Measurements from ENCODE around the gene SHKBP1. TPM values are rescaled to one million over a fixed set of nuclear protein-coding genes. Genes with fewer than 3 reads are reported as not detected.

SHKBP1 gene
- total and polyA plus RNA-seq, 2 of the 8 experiments (the other 6 are each of a cell fraction or from before 2014, with no cell fraction given), result 74.6 to 98.8 TPM

GRCh38 chr19:40583283-40583682 is 6.6 kb downstream of the SHKBP1 start:
- no peak overlapping the region for H2AFZ ChIP-seq (ENCODE audit: low read length)
- H3K79me1 ChIP-seq (ENCODE audit: low read depth, low read length), result no peaks in the 10 kb centered on the region
- no peak overlapping the region for H3K4me3 ChIP-seq (ENCODE audit: extremely low read depth in 1 of 4, insufficient read depth in 2 of 4, low read depth in 3 of 4, low read length in 4 of 4)
- H3K9me3 ChIP-seq (ENCODE audit: insufficient read depth in 2 of 2, low read depth in 1 of 2, low read length in 1 of 2), result no peaks in the 10 kb centered on the region
- H4K91ac ChIP-seq (replicated peaks; ENCODE audit: insufficient read length, low read length), result no peak overlapping the region
- no peak overlapping the region for H2BK120ac ChIP-seq (replicated peaks; ENCODE audit: low read depth, low read length)
- H3K18ac ChIP-seq (ENCODE audit: extremely low read depth, low read length), result no peak overlapping the region
- CTCF ChIA-PET (ENCODE audit: partially characterized antibody), result interaction anchor here (0.6 to 2.0 kb wide), 7 partner anchors 9 to 66 kb away, joined by 3 to 10 read pairs (median 3); no protein-coding TSS in a partner anchor
- POLR2A ChIA-PET (ENCODE audit: partially characterized antibody), result interaction anchor here (0.8 kb wide), 1 partner anchor 34 kb away, joined by 3 read pairs; no protein-coding TSS in a partner anchor
- H2BK12ac ChIP-seq (ENCODE audit: low read depth, low read length), result no peak overlapping the region
- DNase-seq (ENCODE audit: low read depth in 1 of 2, low spot score in 2 of 2) (no peak), FAIRE-seq (no peak)
- H4K20me1 ChIP-seq (replicated peaks in 1 of 2; ENCODE audit: control insufficient read depth in 1 of 2, insufficient read depth in 2 of 2, low read length in 2 of 2), result peaks cover 0 to 7% of the 10 kb centered on the region in 2 experiments
- no peaks in the 10 kb centered on the region for H3K79me2 ChIP-seq (ENCODE audit: control insufficient read depth in 1 of 2, insufficient read depth in 2 of 2, low read length in 2 of 2)
- H3K36me3 ChIP-seq (ENCODE audit: control insufficient read depth in 2 of 4, insufficient read depth in 4 of 4, low read length in 3 of 4), result peaks cover 4 to 40% (median 23%) of the 10 kb centered on the region in 4 experiments; a peak in 7 of 8 replicates
- H2AK5ac ChIP-seq (ENCODE audit: low read depth, low read length), result no peak overlapping the region
- no peak overlapping the region for H3K4ac ChIP-seq (replicated peaks; ENCODE audit: insufficient read length, low read depth, low read length)
- no peak overlapping the region for H3K9ac ChIP-seq (replicated peaks in 1 of 4; ENCODE audit: extremely low read depth in 1 of 4, low read depth in 3 of 4, low read length in 3 of 4)
- no peak overlapping the region for H4K5ac ChIP-seq (ENCODE audit: insufficient read length, low read depth, low read length)
- no peaks in the 10 kb centered on the region; the same call in 1 of the 2 replicates for H3K23me2 ChIP-seq (ENCODE audit: low read depth, low read length)
- H3K27ac ChIP-seq (ENCODE audit: low read depth, low read length), result no peak overlapping the region
- no peaks in the 10 kb centered on the region for H3K4me1 ChIP-seq (replicated peaks in 1 of 4; ENCODE audit: control insufficient read depth in 3 of 4, insufficient read depth in 4 of 4, low read length in 3 of 4)
- H3K4me2 ChIP-seq (ENCODE audit: insufficient read depth in 1 of 2, low read depth in 2 of 2, low read length in 2 of 2), result no peak overlapping the region
- H2BK5ac ChIP-seq (ENCODE audit: low read depth, low read length), result no peak overlapping the region
- H4K8ac ChIP-seq (ENCODE audit: extremely low read depth, insufficient read depth, low read length), result no peak overlapping the region
- no peaks in the 10 kb centered on the region for H3K27me3 ChIP-seq (replicated peaks in 1 of 4; ENCODE audit: control insufficient read depth in 3 of 4, extremely low read depth in 1 of 4, insufficient read depth in 3 of 4, low read length in 3 of 4)
- H2BK20ac ChIP-seq (ENCODE audit: low read length), result no peak overlapping the region
- H3K14ac ChIP-seq (ENCODE audit: insufficient read length), result no peak overlapping the region
- TF ChIP-seq KDM5A (IDR thresholded peaks at IDR 0.05; ENCODE audit: low read length) (no peak), BRCA1 (IDR thresholded peaks at IDR 0.05; ENCODE audit: low read depth, low read length) (no peak), KDM1A (IDR thresholded peaks at IDR 0.05; ENCODE audit: borderline replicate concordance, low read length) (no peak), SIRT6 (IDR thresholded peaks at IDR 0.05; ENCODE audit: low read length) (no peak), CTCF (IDR thresholded peaks at IDR 0.05; ENCODE audit: control extremely low read depth in 1 of 3, insufficient read depth in 1 of 3, low read depth in 1 of 3, low read length in 3 of 3) (no peak), CBX8 (IDR thresholded peaks at IDR 0.05; ENCODE audit: borderline replicate concordance, low read depth, low read length) (no peak), BCL11A (IDR thresholded peaks at IDR 0.05; ENCODE audit: low read depth in 2 of 2, low read length in 2 of 2) (no peak), EZH2 (IDR thresholded peaks at IDR 0.05; ENCODE audit: low read depth, low read length, severe bottlenecking) (no peak), TCF12 (IDR thresholded peaks at IDR 0.05; ENCODE audit: low read depth, low read length) (no peak), CHD1 (IDR thresholded peaks at IDR 0.05; ENCODE audit: low read depth, low read length) (no peak)
- WGBS, 2 experiments (ENCODE audit: extremely low coverage in 1 of 2, insufficient coverage in 1 of 2, insufficient read length in 1 of 2, insufficient replicate concordance in 2 of 2, low coverage in 1 of 2, low lambda C conversion rate in 2 of 2, missing lambda C conversion rate in 1 of 2), result 93% methylated on average over 10 of the region's 14 CpGs; no CpG with 5 or more reads in 1 of the 2 experiments
- H3K56ac ChIP-seq (replicated peaks; ENCODE audit: insufficient read length, low read depth, low read length), result no peak overlapping the region
- H3K23ac ChIP-seq (ENCODE audit: insufficient read length), result no peak overlapping the region
- H2BK15ac ChIP-seq (ENCODE audit: low read length), result no peak overlapping the region
